ENCODE results near the gene AGBL1. TPM values are rescaled to one million over a fixed set of nuclear protein-coding genes. Genes with fewer than 3 reads are reported as not detected.
A peak's percentile ranks its signal among the peaks of the same experiment; 100 is the strongest.
"Not testable (repeated sequence)": the region's sequence is repeated elsewhere in the genome, so short reads cannot be mapped to it uniquely, and the experiment has no call there.

Gene AGBL1
- total RNA-seq, 3 donors from 2014 or later (not counting 1 experiment from before 2014, with no cell fraction given), result not detected

GRCh38 chr15:86115145-86115801 lies 35.6 kb downstream of the AGBL1 start:
- H3K4me3 Mint-ChIP-seq, result no peak overlapping the region
- H3K27me3 Mint-ChIP-seq (ENCODE audit: low read depth in 2 of 2), result peaks cover 5 to 12% of the 10 kb centered on the region in 2 donors

GRCh38 chr15:86121568-86122225 lies 42.0 kb downstream of the AGBL1 start:
- Histone ChIP-seq H3K27ac (ENCODE audit: low read length) (no peak overlapping the region), H3K4me1 (ENCODE audit: control insufficient read depth, insufficient read depth, low read length) (no peaks in the 10 kb centered on the region), H3K27me3 (ENCODE audit: control insufficient read depth, insufficient read depth, low read length) (no peaks in the 10 kb centered on the region), H3K36me3 (ENCODE audit: control insufficient read depth, insufficient read depth, low read length) (no peaks in the 10 kb centered on the region), H3K4me3 (ENCODE audit: low read length) (no peak overlapping the region), H3K9me3 (ENCODE audit: control insufficient read depth, insufficient read depth, low read length) (no peaks in the 10 kb centered on the region)
- TF ChIP-seq CTCF (IDR thresholded peaks at IDR 0.05), result no peak
- no peaks in the 10 kb centered on the region for H3K9me3 Mint-ChIP-seq
- no peak for ATAC-seq
- intact Hi-C loops (cut with micrococcal nuclease), result no loop called here
- DNase-seq, result no peak
- 68% methylated on average over 7 of the region's 7 CpGs for WGBS (ENCODE audit: insufficient coverage)
- peaks cover 4 to 40% of the 10 kb centered on the region in 2 donors for H3K27me3 Mint-ChIP-seq (ENCODE audit: low read depth in 2 of 2)
- H3K4me3 Mint-ChIP-seq, result no peak overlapping the region
- no peaks in the 10 kb centered on the region for H3K36me3 Mint-ChIP-seq
- H3K4me1 Mint-ChIP-seq, result no peaks in the 10 kb centered on the region
- no peak overlapping the region for H3K27ac Mint-ChIP-seq

More at GRCh38 chr15:86115145-86115801, 35.6 kb downstream of the AGBL1 start:
- H3K36me3 Mint-ChIP-seq, result no peaks in the 10 kb centered on the region
- H3K4me1 Mint-ChIP-seq, result no peaks in the 10 kb centered on the region
- no peaks in the 10 kb centered on the region for H3K27me3 ChIP-seq (ENCODE audit: control insufficient read depth, insufficient read depth, low read length)
- H3K36me3 ChIP-seq (ENCODE audit: control insufficient read depth, insufficient read depth, low read length), result no peaks in the 10 kb centered on the region
- intact Hi-C loops (cut with micrococcal nuclease), result no loop called here
- H3K4me1 ChIP-seq (ENCODE audit: control insufficient read depth, insufficient read depth, low read length), result no peaks in the 10 kb centered on the region
- no peak for TF ChIP-seq CTCF (IDR thresholded peaks at IDR 0.05)
- peak in 1 of 2 donors; percentile 2 for DNase-seq
- no peaks in the 10 kb centered on the region for H3K9me3 Mint-ChIP-seq
- 67% methylated on average over 3 of the region's 4 CpGs for WGBS (ENCODE audit: insufficient coverage)
- H3K9me3 ChIP-seq (ENCODE audit: control insufficient read depth, insufficient read depth, low read length), result no peaks in the 10 kb centered on the region
- no peak overlapping the region for H3K27ac ChIP-seq (ENCODE audit: low read length)
- H3K27ac Mint-ChIP-seq, result no peak overlapping the region
- ATAC-seq, result no peak
- no peak overlapping the region for H3K4me3 ChIP-seq (ENCODE audit: low read length)

- H3K27ac Mint-ChIP-seq; H3K4me1 ChIP-seq (ENCODE audit: control insufficient read depth, insufficient read depth, low read length); H3K36me3 Mint-ChIP-seq; ATAC-seq; H3K9me3 ChIP-seq (ENCODE audit: control insufficient read depth, insufficient read depth, low read length); H3K4me3 Mint-ChIP-seq; H3K36me3 ChIP-seq (ENCODE audit: control insufficient read depth, insufficient read depth, low read length); H3K4me3 ChIP-seq (ENCODE audit: low read length); intact Hi-C loops (cut with micrococcal nuclease); H3K27me3 ChIP-seq (ENCODE audit: control insufficient read depth, insufficient read depth, low read length); H3K4me1 Mint-ChIP-seq; H3K9me3 Mint-ChIP-seq; H3K27ac ChIP-seq (ENCODE audit: low read length); DNase-seq: not testable (repeated sequence)
- WGBS (ENCODE audit: insufficient coverage), result 83% methylated on average over 3 of the region's 3 CpGs
- H3K27me3 Mint-ChIP-seq (ENCODE audit: low read depth in 2 of 2), result peaks cover 4 to 34% of the 10 kb centered on the region in 2 donors
Measured at GRCh38 chr15:86122691-86123391, 43.2 kb downstream of the AGBL1 start.

GRCh38 chr15:86125775-86126174 lies 46.1 kb downstream of the AGBL1 start:
- H3K27me3 ChIP-seq (ENCODE audit: control insufficient read depth, insufficient read depth, low read length), result no peaks in the 10 kb centered on the region
- Mint-ChIP-seq H3K27me3 (ENCODE audit: low read depth in 2 of 2) (peaks cover 0 to 29% of the 10 kb centered on the region in 2 donors), H3K36me3 (no peaks in the 10 kb centered on the region), H3K9me3 (no peaks in the 10 kb centered on the region), H3K27ac (no peak overlapping the region), H3K4me1 (no peaks in the 10 kb centered on the region), H3K4me3 (no peak overlapping the region)
- ATAC-seq, result no peak
- no peak overlapping the region for H3K4me3 ChIP-seq (ENCODE audit: low read length)
- WGBS (ENCODE audit: insufficient coverage), result 98% methylated on average over 3 of the region's 3 CpGs
- intact Hi-C loops (cut with micrococcal nuclease), result no loop called here
- no peaks in the 10 kb centered on the region for H3K4me1 ChIP-seq (ENCODE audit: control insufficient read depth, insufficient read depth, low read length)
- no peaks in the 10 kb centered on the region for H3K9me3 ChIP-seq (ENCODE audit: control insufficient read depth, insufficient read depth, low read length)
- no peaks in the 10 kb centered on the region for H3K36me3 ChIP-seq (ENCODE audit: control insufficient read depth, insufficient read depth, low read length)
- DNase-seq, result no peak
- TF ChIP-seq CTCF (IDR thresholded peaks at IDR 0.05), result no peak
- H3K27ac ChIP-seq (ENCODE audit: low read length), result no peak overlapping the region
